ENCODE data around the gene CALML4. TPM values are rescaled to one million over a fixed set of nuclear protein-coding genes. Genes with fewer than 3 reads are reported as not detected.
A peak's percentile ranks its signal among the peaks of the same experiment; 100 is the strongest.
"Not testable (repeated sequence)": the region's sequence is repeated elsewhere in the genome, so short reads cannot be mapped to it uniquely, and the experiment has no call there.

Gene CALML4
- total RNA-seq = 6.3 and 7.2 TPM in 2 replicates

GRCh38 chr15:68204776-68205557 is at the start of gene CALML4:
CALML4 (minus strand) TSS chr15:68205332; CDS start chr15:68205247, 85 bp downstream.
- no peak for DNase-seq (ENCODE audit: extremely low read depth, low read depth, low spot score)

- peak; percentile 62 for DNase-seq (ENCODE audit: extremely low read depth, low read depth, low spot score)
These were observed 47.9 kb upstream of the CALML4 start for GRCh38 chr15:68252925-68253534.

GRCh38 chr15:68249058-68249713 is 44.1 kb upstream of the CALML4 start:
- no peak for DNase-seq (ENCODE audit: extremely low read depth, low read depth, low spot score)

GRCh38 chr15:68244235-68244634 is 39.1 kb upstream of the CALML4 start:
- DNase-seq (ENCODE audit: extremely low read depth, low read depth, low spot score) = no peak

- no peak for DNase-seq (ENCODE audit: extremely low read depth, low read depth, low spot score)
These were observed 36.2 kb upstream of the CALML4 start for GRCh38 chr15:68241088-68241935.

- no peak for DNase-seq (ENCODE audit: extremely low read depth, low read depth, low spot score)
These were observed 33.9 kb upstream of the CALML4 start for GRCh38 chr15:68239025-68239424.

GRCh38 chr15:68235022-68235421 is 29.9 kb upstream of the CALML4 start:
- DNase-seq (ENCODE audit: extremely low read depth, low read depth, low spot score) = no peak

- not testable (repeated sequence) for DNase-seq (ENCODE audit: extremely low read depth, low read depth, low spot score)
These were observed 29.4 kb upstream of the CALML4 start for GRCh38 chr15:68234520-68234919.

GRCh38 chr15:68234060-68234459 is 28.9 kb upstream of the CALML4 start:
- DNase-seq (ENCODE audit: extremely low read depth, low read depth, low spot score) = no peak

GRCh38 chr15:68232937-68233336 is 27.8 kb upstream of the CALML4 start:
- DNase-seq (ENCODE audit: extremely low read depth, low read depth, low spot score) = no peak

GRCh38 chr15:68232449-68232848 is 27.3 kb upstream of the CALML4 start:
- no peak for DNase-seq (ENCODE audit: extremely low read depth, low read depth, low spot score)

- no peak for DNase-seq (ENCODE audit: extremely low read depth, low read depth, low spot score)
These were observed 26.1 kb upstream of the CALML4 start for GRCh38 chr15:68231102-68231818.

- no peak for DNase-seq (ENCODE audit: extremely low read depth, low read depth, low spot score)
These were observed 25.3 kb upstream of the CALML4 start for GRCh38 chr15:68230157-68231100.

GRCh38 chr15:68229386-68230156 is 24.4 kb upstream of the CALML4 start, which contains the start of gene CLN6:
CLN6 (minus strand) TSS chr15:68229728; CDS start chr15:68229584, 144 bp downstream.
- DNase-seq (ENCODE audit: extremely low read depth, low read depth, low spot score) = no peak

GRCh38 chr15:68228971-68229385 is 23.8 kb upstream of the CALML4 start:
- no peak for DNase-seq (ENCODE audit: extremely low read depth, low read depth, low spot score)

GRCh38 chr15:68228143-68228970 is 23.2 kb upstream of the CALML4 start:
- DNase-seq (ENCODE audit: extremely low read depth, low read depth, low spot score) = no peak

- no peak for DNase-seq (ENCODE audit: extremely low read depth, low read depth, low spot score)
These were observed 22.6 kb upstream of the CALML4 start for GRCh38 chr15:68227643-68228142.

All from glomerular endothelial cell (primary cell).